ENCODE measurements around the gene DBX2. TPM values are rescaled to one million over a fixed set of nuclear protein-coding genes. Genes with fewer than 3 reads are reported as not detected.
"Not testable (repeated sequence)": the region's sequence is repeated elsewhere in the genome, so short reads cannot be mapped to it uniquely, and the experiment has no call there.

DBX2 gene
- total and polyA plus RNA-seq, 12 donors, result 0.07 to 0.15 (median 0.10) TPM; not detected in 6

GRCh38 chr12:45010059-45010458 is 40.8 kb downstream of the DBX2 start:
- H3K4me3 ChIP-seq, result no peak overlapping the region
- no peak for ATAC-seq
- WGBS, 2 donors, result 45 to 58% methylated on average over 4 of the region's 4 CpGs

GRCh38 chr12:45008211-45008610 is 42.7 kb downstream of the DBX2 start:
- ATAC-seq (no peak), DNase-seq (no peak)
- H3K4me3 ChIP-seq, result no peak overlapping the region
- H3K4me1 ChIP-seq, result no peaks in the 10 kb centered on the region
- H3K9me3 ChIP-seq, result no peaks in the 10 kb centered on the region
- no peaks in the 10 kb centered on the region for H3K36me3 ChIP-seq
- intact Hi-C loops (cut with DNase I), result no loop called here
- H3K27me3 ChIP-seq, result no peaks in the 10 kb centered on the region
- no peak for TF ChIP-seq CTCF (IDR thresholded peaks at IDR 0.05)
- H3K27ac ChIP-seq, result no peak overlapping the region

More at GRCh38 chr12:45010059-45010458, 40.8 kb downstream of the DBX2 start:
- Histone ChIP-seq H3K36me3 (no peaks in the 10 kb centered on the region), H3K27ac (no peak overlapping the region), H3K4me1 (no peaks in the 10 kb centered on the region), H3K27me3 (no peaks in the 10 kb centered on the region), H3K9me3 (no peaks in the 10 kb centered on the region)
- TF ChIP-seq CTCF (IDR thresholded peaks at IDR 0.05), result no peak
- intact Hi-C loops (cut with DNase I), result loop anchor here in 1 of 10 donors (5.0 kb wide), 1 partner anchor 873 kb away; no protein-coding TSS in a partner anchor
- no peak for DNase-seq

GRCh38 chr12:44999355-44999754 is 51.5 kb downstream of the DBX2 start:
- H3K9me3 ChIP-seq, result peaks cover 0 to 15% (median 0%) of the 10 kb centered on the region in 11 donors
- ATAC-seq (no peak), DNase-seq (no peak)
- H3K27ac ChIP-seq, result no peak overlapping the region
- intact Hi-C loops (cut with DNase I), result no loop called here
- no peak for TF ChIP-seq CTCF (IDR thresholded peaks at IDR 0.05)
- no peaks in the 10 kb centered on the region for H3K36me3 ChIP-seq
- H3K27me3 ChIP-seq, result no peaks in the 10 kb centered on the region
- no peak overlapping the region for H3K4me3 ChIP-seq
- no peaks in the 10 kb centered on the region for H3K4me1 ChIP-seq

GRCh38 chr12:44993161-44993560 is 57.7 kb downstream of the DBX2 start:
- Histone ChIP-seq H3K4me1 (no peaks in the 10 kb centered on the region), H3K27ac (no peak overlapping the region), H3K4me3 (no peak overlapping the region), H3K27me3 (no peaks in the 10 kb centered on the region), H3K36me3 (no peaks in the 10 kb centered on the region), H3K9me3 (peaks cover 0 to 18% (median 0%) of the 10 kb centered on the region in 11 donors)
- DNase-seq, result no peak
- intact Hi-C loops (cut with DNase I), result no loop called here
- WGBS, 2 donors, result 30 to 31% methylated on average over 1 of the region's 1 CpG
- no peak for ATAC-seq
- no peak for TF ChIP-seq CTCF (IDR thresholded peaks at IDR 0.05)

- not testable (repeated sequence) for H3K9me3 ChIP-seq
These were observed 66.0 kb downstream of the DBX2 start for GRCh38 chr12:44984863-44985262.

More at GRCh38 chr12:44984863-44985262, 66.0 kb downstream of the DBX2 start:
- intact Hi-C loops (cut with DNase I); H3K36me3 ChIP-seq; H3K27ac ChIP-seq; DNase-seq; ATAC-seq; H3K4me1 ChIP-seq; H3K4me3 ChIP-seq; H3K27me3 ChIP-seq: not testable (repeated sequence)
- WGBS, 2 donors, result 88 to 91% methylated on average over 10 of the region's 10 CpGs

Data from heart right ventricle (tissue), 16 donors.